ENCODE measurements around the gene NBEAL1.
"Not testable (repeated sequence)": the region's sequence is repeated elsewhere in the genome, so short reads cannot be mapped to it uniquely, and the experiment has no call there.

Gene NBEAL1

GRCh38 chr2:203040966-203041521 lies 26.4 kb downstream of the NBEAL1 start:
- no peak for DNase-seq

DNA sequence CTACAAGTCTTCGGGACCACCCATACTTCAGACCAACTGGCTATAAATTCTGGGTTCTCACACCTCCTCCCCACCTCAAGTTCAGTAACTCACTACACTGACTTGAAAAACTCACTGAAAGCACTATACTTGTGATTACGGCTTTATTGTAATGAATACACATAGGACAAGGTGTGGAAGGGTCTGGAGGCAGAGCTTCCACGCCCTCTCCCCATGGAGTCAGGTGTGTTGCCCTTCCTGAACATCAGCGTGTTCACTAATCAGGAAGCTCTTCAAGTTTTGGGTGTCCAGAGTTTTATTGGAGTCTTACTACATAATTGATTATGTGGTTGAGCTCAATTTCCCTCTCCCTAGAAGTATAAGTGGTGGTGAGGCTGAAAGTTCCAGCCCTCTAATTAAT lies 27.5 kb downstream of the NBEAL1 start:
- DNase-seq: no peak

- DNase-seq: no peak
Measured at GRCh38 chr2:203043226-203043625, 28.6 kb downstream of the NBEAL1 start.

DNA sequence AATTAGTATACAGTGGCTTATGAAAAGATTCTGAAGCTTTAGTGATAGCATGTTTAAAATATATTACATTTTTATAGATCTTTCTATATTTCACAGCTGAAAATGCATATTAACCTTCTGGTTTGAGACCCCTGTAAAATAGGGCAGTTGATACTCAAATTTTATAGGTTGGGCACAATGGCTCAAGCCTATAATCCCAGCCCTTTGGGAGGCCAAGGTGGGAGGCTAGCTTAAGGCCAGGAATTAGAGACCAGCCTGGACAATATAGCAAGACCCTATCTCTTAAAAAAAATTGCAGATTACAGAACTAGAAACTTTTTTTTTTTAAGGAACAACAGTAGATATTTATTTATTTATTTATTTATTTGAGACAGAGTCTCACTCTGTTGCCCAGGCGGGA lies 31.2 kb downstream of the NBEAL1 start:
- DNase-seq: no peak

- DNase-seq: no peak
Measured at GRCh38 chr2:203052539-203052938, 37.9 kb downstream of the NBEAL1 start.

DNA sequence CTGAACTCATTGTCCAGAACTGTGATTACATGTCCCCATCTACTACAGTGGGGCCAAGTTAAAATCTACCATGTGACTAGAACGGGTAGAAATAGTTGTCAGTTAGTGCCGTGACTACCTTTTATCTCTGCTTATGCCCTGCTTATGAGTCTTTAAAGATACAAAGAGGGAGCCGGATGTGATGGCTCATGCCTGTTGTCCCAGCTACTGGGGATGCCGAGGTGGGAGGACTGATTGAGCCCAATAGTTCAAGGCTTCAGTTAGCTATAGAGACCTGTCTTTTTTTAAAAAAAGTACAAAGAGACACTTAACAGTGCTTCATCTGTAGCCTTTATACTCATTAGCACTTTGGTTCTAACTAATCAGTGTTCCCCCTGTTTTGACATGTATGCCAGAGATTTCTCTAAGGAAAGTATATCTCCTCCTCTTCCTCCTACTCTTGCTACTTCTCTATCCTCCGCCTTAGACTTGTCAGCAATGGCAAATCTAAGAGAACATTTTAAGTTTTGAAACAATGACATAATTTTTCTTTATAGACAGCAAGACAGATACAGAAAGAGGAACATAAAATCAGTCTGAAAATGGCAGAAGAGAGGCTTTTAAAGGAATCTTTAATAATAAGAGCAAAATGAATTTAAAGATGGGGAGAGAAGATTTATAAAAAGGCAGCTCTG lies 45.0 kb downstream of the NBEAL1 start:
- no peak for DNase-seq

- no peak for DNase-seq
Measured at GRCh38 chr2:203061346-203061745, 46.7 kb downstream of the NBEAL1 start.

DNA sequence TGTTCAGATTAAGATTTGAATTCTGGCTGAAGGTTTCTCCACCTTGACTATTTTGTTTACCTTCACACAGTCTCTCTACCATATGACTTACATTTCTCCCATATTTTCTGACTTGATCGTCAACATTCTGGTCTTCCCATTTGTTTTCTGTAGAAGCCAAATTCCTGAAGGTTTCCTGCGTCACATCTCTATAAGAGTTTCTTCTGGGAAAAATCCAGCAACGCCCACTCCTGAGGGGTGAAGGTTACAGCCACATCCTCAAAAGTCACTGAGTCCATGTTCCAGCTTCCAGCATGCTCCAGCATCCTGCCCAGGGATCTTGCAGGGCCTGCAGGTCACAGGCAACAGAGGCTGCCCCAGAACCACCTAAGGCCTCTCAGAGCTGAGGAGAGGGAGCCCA lies 47.5 kb downstream of the NBEAL1 start:
- no peak for DNase-seq

DNA sequence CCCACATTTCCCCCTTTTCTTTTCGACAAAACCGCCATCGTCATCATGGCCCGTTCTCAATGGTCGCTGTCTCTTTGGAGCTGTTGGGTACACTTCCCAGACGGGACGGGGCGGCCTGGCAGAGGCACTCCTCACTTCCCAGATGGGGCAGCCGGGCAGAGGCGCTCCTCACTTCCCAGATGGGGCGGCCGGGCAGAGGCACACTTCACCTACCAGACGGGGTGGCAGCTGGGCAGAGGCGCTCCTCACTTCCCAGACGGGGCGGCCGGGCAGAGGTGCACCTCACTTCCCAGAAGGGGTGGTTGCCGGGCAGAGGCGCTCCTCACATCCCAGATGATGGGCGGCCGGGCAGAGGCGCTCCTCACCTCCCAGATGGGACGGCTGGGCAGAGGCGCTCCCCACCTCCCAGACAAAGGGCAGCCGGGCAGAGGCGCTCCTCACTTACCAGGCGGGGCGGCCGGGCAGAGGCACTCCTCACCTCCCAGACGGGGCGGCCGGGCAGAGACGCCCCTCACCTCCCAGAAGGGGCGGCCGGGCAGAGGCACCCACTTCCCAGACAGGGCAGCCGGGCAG lies 51.9 kb downstream of the NBEAL1 start:
- not testable (repeated sequence) for DNase-seq

DNA sequence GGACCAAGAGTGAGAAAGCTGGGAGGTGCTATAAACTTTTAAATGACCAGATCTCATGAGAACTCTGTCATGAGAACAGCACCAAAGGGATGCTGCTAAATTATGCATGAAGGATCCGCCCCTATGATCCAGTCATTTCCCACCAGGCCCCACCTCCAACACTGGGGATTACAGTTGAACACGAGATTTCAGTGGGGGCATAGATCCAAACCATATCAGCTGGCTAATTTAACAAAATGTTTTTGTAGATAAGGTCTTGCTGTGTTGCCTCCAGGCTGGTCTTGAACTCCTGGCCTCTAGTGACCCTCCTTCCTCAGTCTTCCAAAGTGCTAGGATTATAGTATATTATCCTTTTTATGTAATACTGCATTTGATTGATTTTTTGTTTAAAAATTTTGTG lies 56.0 kb downstream of the NBEAL1 start:
- DNase-seq: no peak

GRCh38 chr2:203071148-203071547 lies 56.5 kb downstream of the NBEAL1 start:
- DNase-seq: no peak

- no peak for DNase-seq
Measured at GRCh38 chr2:203072371-203072770, 57.7 kb downstream of the NBEAL1 start.

- no peak for DNase-seq
Measured at GRCh38 chr2:203077451-203077850, 62.8 kb downstream of the NBEAL1 start.

- DNase-seq: no peak
Measured at GRCh38 chr2:203080447-203081045, 65.9 kb downstream of the NBEAL1 start.

DNA sequence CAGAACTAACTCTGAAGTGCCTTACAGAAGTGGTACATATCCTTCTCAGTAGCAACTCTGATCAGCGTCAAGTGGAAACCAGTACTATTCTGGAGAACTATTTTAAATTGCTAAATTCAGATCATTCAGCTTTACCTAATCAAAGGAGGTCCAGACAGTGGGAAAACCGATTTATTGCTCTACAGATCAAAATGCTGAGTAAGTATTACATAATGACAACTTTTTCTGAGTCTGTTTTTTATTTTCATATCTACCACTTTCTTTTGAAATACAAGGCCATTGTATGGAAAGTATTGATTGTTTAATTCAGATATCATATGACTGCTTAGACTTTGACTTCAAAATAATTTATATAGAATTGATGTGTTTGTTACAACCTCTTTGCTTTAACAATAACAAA lies 68.7 kb downstream of the NBEAL1 start:
- no peak for DNase-seq

- DNase-seq: not testable (repeated sequence)
Measured at GRCh38 chr2:203086381-203086780, 71.7 kb downstream of the NBEAL1 start.

- not testable (repeated sequence) for DNase-seq
Measured at GRCh38 chr2:203090721-203091120, 76.0 kb downstream of the NBEAL1 start.

GRCh38 chr2:203097735-203098134 lies 83.1 kb downstream of the NBEAL1 start:
- no peak for DNase-seq

GRCh38 chr2:203102357-203102756 lies 87.7 kb downstream of the NBEAL1 start:
- not testable (repeated sequence) for DNase-seq

- no peak for DNase-seq
Measured at GRCh38 chr2:203104273-203104672, 89.6 kb downstream of the NBEAL1 start.

DNA sequence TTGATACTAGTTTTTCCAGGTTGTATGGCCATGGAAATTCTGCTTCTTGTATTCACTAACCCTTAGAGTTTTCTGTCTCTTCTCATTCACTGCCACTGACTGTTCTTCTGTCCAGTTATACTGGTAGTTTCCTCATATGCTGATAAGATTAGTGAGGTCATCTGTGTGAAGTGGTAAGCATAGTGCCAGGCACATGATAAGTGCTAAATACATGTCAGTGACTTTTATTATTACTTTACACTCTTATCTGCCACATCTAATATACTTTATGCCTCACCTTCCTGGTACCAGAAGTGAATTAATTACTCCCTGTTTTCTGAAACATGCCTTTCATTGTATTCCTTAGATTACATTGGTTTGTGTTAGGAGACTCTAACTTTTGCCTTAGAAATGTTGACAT lies 91.3 kb downstream of the NBEAL1 start:
- no peak for DNase-seq

- DNase-seq: not testable (repeated sequence)
Measured at GRCh38 chr2:203110496-203110895, 95.8 kb downstream of the NBEAL1 start.

- no peak for DNase-seq
Measured at GRCh38 chr2:203112342-203112741, 97.7 kb downstream of the NBEAL1 start.

DNA sequence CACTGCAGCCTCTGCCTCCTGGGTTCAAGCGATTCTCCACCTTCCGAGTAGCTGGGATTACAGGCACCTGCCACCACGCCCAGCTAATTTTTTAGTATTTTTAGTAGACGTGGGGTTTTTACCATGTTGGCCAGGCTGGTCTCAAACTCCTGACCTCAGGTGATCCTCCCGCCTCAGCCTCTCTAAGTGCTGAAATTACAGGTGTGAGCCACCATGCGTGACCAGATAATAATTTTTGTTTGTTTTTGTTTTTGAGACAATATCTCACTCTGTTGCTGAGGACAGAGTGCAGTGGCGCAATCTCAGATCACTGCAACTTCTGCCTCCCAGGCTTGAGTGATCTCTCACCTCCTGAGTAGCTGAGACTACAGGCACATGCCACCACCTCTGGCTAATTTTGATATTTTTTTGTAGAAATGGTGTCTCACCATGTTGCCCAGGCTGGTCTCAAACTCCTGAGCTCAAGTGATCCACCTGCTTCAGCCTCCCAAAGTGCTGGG lies 100.6 kb downstream of the NBEAL1 start:
- DNase-seq: not testable (repeated sequence)
